ENCODE results near the gene KCNG1. TPM values are rescaled to one million over a fixed set of nuclear protein-coding genes. Genes with fewer than 3 reads are reported as not detected.

KCNG1 gene
- total and polyA plus RNA-seq, 7 donors = 0.03 to 0.12 (median 0.03) TPM; not detected in 4

DNA sequence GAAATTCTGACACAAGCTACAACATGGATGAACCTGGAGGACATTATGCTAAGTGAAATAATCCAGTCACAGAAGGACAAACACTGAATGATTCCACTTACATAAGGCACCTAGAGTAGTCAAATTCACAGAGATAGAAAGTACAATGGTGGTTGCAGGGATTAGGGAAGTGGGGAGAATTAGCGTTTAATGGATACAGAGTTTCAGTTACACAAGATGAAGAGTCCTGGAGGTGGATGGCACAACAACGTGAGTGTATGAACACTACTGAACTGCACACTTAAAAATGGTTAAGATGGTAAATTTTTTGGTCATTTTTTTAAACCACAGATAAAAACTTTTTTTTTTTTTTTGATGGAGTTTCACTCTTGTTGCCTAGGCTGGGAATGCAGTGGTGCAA lies 39.6 kb downstream of the KCNG1 start:
- ATAC-seq = no peak
- Histone ChIP-seq H3K4me1 (no peaks in the 10 kb centered on the region), H3K27ac (no peak overlapping the region), H3K27me3 (ENCODE audit: insufficient read depth in 3 of 3, low read length in 2 of 3) (peaks cover 4 to 44% (median 5%) of the 10 kb centered on the region in 3 donors), H3K36me3 (ENCODE audit: insufficient read depth in 1 of 2, low read depth in 1 of 2) (no peaks in the 10 kb centered on the region), H3K4me3 (no peak overlapping the region), H3K9me3 (no peaks in the 10 kb centered on the region)
- TF ChIP-seq, protein P1, sequence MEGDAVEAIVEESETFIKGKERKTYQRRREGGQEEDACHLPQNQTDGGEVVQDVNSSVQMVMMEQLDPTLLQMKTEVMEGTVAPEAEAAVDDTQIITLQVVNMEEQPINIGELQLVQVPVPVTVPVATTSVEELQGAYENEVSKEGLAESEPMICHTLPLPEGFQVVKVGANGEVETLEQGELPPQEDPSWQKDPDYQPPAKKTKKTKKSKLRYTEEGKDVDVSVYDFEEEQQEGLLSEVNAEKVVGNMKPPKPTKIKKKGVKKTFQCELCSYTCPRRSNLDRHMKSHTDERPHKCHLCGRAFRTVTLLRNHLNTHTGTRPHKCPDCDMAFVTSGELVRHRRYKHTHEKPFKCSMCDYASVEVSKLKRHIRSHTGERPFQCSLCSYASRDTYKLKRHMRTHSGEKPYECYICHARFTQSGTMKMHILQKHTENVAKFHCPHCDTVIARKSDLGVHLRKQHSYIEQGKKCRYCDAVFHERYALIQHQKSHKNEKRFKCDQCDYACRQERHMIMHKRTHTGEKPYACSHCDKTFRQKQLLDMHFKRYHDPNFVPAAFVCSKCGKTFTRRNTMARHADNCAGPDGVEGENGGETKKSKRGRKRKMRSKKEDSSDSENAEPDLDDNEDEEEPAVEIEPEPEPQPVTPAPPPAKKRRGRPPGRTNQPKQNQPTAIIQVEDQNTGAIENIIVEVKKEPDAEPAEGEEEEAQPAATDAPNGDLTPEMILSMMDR (IDR thresholded peaks at IDR 0.05) = no peak
- intact Hi-C loops (cut with DNase I) = loop anchor here in 1 of 2 donors (10.0 kb wide), 2 partner anchors 611 to 641 kb away; no protein-coding TSS in a partner anchor
- 20 to 34% (median 26%) methylated on average over 2 of the region's 2 CpGs for WGBS, 3 donors
- DNase-seq = no peak

DNA sequence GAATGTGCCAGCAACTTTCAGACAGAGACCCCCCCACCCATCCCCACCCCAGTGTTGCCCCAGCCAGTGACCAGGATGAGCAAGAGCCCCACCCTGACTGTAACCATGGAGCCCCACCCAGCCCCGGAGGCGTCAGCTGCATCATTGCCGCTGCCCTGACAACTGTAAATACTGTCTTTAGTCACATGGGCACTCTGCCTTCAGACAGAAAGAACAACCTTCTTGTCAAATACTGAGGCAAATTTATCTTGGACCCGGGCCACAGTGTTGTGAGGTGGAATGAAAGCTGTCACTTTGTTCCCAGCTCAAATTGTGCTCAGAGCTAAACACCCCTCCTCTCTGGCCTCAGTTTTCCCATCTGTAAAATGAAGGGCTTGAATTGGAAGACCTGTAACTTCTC lies 40.5 kb downstream of the KCNG1 start:
- ATAC-seq (no peak), DNase-seq (no peak)
- H3K4me3 ChIP-seq = no peak overlapping the region
- H3K36me3 ChIP-seq (ENCODE audit: insufficient read depth in 1 of 2, low read depth in 1 of 2) = no peaks in the 10 kb centered on the region
- intact Hi-C loops (cut with DNase I) = loop anchor here in 1 of 2 donors (10.0 kb wide), 2 partner anchors 612 to 642 kb away; no protein-coding TSS in a partner anchor
- peaks cover 4 to 44% (median 5%) of the 10 kb centered on the region in 3 donors for H3K27me3 ChIP-seq (ENCODE audit: insufficient read depth in 3 of 3, low read length in 2 of 3)
- TF ChIP-seq, protein P1 (IDR thresholded peaks at IDR 0.05) = no peak
- H3K4me1 ChIP-seq = no peaks in the 10 kb centered on the region
- no peak overlapping the region for H3K27ac ChIP-seq
- no peaks in the 10 kb centered on the region for H3K9me3 ChIP-seq
- whole genome bisulfite sequencing, 3 donors = 21 to 30% (median 30%) methylated on average over 4 of the region's 4 CpGs

DNA sequence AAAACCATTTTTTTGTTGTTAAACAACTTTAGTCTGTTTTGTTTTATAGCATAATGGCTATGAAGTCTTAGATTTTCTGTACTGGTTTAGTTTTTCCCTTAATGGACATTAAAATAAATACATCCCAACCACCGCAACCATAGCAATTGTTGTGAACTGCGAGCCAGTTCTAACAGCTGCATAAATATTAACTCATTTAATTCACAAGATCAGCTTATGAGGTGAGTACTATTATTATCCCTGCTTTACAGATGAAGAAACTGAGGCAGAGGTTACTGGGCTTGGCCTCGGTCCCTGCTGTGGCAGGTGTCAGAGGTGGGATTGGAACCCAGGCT lies 41.2 kb downstream of the KCNG1 start:
- H3K9me3 ChIP-seq = no peaks in the 10 kb centered on the region
- H3K27me3 ChIP-seq (ENCODE audit: insufficient read depth in 3 of 3, low read length in 2 of 3) = peaks cover 4 to 44% (median 5%) of the 10 kb centered on the region in 3 donors
- H3K36me3 ChIP-seq (ENCODE audit: insufficient read depth in 1 of 2, low read depth in 1 of 2) = no peaks in the 10 kb centered on the region
- intact Hi-C loops (cut with DNase I) = loop anchor here in 1 of 2 donors (10.0 kb wide), 2 partner anchors 613 to 643 kb away; no protein-coding TSS in a partner anchor
- H3K27ac ChIP-seq = no peak overlapping the region
- 72 to 86% (median 79%) methylated on average over 3 of the region's 3 CpGs for WGBS, 3 donors
- DNase-seq (no peak), ATAC-seq (no peak)
- TF ChIP-seq, protein P1 (IDR thresholded peaks at IDR 0.05) = no peak
- H3K4me1 ChIP-seq = no peaks in the 10 kb centered on the region
- H3K4me3 ChIP-seq = no peak overlapping the region

DNA sequence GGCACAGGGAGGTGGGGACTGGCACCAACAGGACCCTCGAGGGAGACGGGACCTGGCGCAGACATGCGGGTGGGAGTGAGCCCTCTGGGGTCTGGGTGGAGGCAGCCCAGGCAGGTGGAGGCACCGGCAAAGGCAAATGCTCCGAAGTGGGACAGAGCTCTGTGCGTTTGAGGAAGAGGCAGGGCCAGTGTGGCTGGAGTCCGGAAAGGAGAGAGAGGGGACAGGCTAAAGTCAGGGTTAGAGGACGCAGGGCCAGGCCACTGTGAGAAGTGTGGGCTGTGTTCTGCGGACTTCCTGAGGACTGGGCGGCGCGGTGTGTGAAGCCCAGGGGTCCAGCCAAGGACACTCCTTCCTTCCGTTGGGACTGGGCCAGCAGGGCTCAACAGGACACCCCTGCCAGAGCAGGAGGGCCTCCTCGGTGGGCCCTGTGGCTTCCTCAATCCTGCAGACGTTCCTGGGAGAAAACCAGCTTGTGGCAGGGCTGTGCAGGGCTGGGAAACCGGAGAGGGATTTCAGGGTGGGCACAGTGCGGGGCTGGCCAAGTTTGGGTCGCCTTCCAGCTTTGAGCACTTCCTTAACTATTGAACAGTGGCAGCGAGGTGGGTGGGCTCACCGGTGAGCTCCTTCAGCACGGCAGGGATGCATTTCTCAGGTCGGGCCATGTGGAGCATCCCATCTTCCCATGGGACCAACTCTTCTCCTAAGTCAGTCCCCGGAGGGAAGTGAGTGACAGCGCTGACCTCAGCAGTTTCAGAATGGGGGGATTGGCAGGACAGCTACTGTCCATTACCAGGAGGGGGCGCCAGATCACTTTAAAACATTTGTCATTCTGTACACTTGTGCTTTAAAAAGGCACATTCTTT lies 41.8 kb downstream of the KCNG1 start:
- Histone ChIP-seq H3K27me3 (ENCODE audit: insufficient read depth in 3 of 3, low read length in 2 of 3) (peaks cover 4 to 44% (median 5%) of the 10 kb centered on the region in 3 donors), H3K9me3 (no peaks in the 10 kb centered on the region), H3K27ac (no peak overlapping the region), H3K4me1 (no peaks in the 10 kb centered on the region), H3K36me3 (ENCODE audit: insufficient read depth in 1 of 2, low read depth in 1 of 2) (no peaks in the 10 kb centered on the region), H3K4me3 (no peak overlapping the region)
- ATAC-seq (no peak), DNase-seq (peak in 1 of 2 donors; percentile 38)
- intact Hi-C loops (cut with DNase I) = loop anchor here in 1 of 2 donors (10.0 kb wide), 2 partner anchors 614 to 644 kb away; no protein-coding TSS in a partner anchor
- TF ChIP-seq, protein P1 (IDR thresholded peaks at IDR 0.05) = peak; percentile 63
- WGBS, 3 donors = 41 to 43% (median 42%) methylated on average over 26 of the region's 26 CpGs
